PFSK-1 (cell line): Measurements from ENCODE around the gene ACOT7.

Experiments
- FOXP2 ChIP-seq: optimal IDR thresholded peaks from 2 replicates; pipeline ENCODE3; 2011; ENCODE audit warnings: borderline replicate concordance, control low read depth, inconsistent platforms; ENCODE audit not compliant: insufficient read depth; ENCODE audit errors: extremely low read length, extremely low read depth
- POLR2AphosphoS5 ChIP-seq: IDR thresholded peaks from 2 replicates; pipeline ENCODE4 v1.6.1; 2012; ENCODE audit warnings: low read depth, mild to moderate bottlenecking, control low read depth, low read length, moderate library complexity
- REST ChIP-seq, 2 experiments: IDR thresholded peaks; 2 replicates each; pipeline versions ENCODE4 v1.6.1 to v1.8.0; 2011 to 2012; ENCODE audit warnings: low read depth in 2 of 2, low read length in 2 of 2, control low read depth in 1 of 2, inconsistent platforms in 1 of 2, mild to moderate bottlenecking in 1 of 2, moderate library complexity in 1 of 2; ENCODE audit not compliant: insufficient read depth in 1 of 2
- SIN3A ChIP-seq: IDR thresholded peaks from 2 replicates; pipeline ENCODE4 v1.6.1; 2012; ENCODE audit warnings: mild to moderate bottlenecking, low read length, moderate library complexity, borderline replicate concordance; ENCODE audit not compliant: insufficient read depth
- TAF1 ChIP-seq: IDR thresholded peaks from 2 replicates; pipeline ENCODE4 v1.6.1; 2012; ENCODE audit warnings: low read length, control low read depth, borderline replicate concordance; ENCODE audit not compliant: insufficient read depth

Gene ACOT7

GRCh38 chr1:6251681-6252373, 141.7 kb downstream of the ACOT7 start:
- TF ChIP-seq REST (IDR thresholded peaks at IDR 0.05; ENCODE audit: insufficient read depth in 1 of 2, low read depth in 2 of 2, low read length in 2 of 2) (no peak), TAF1 (no peak), FOXP2 (no peak), POLR2AphosphoS5 (no peak), SIN3A (no peak)

- no peak for TF ChIP-seq SIN3A
- no peak for TF ChIP-seq FOXP2
- no peak for TF ChIP-seq TAF1
- no peak for TF ChIP-seq POLR2AphosphoS5
- TF ChIP-seq REST (IDR thresholded peaks at IDR 0.05; ENCODE audit: insufficient read depth in 1 of 2, low read depth in 2 of 2, low read length in 2 of 2) = no peak
Measured at GRCh38 chr1:6251233-6251632, 142.3 kb downstream of the ACOT7 start.

GRCh38 chr1:6249739-6250689, 143.6 kb downstream of the ACOT7 start:
- no peak for TF ChIP-seq TAF1
- TF ChIP-seq FOXP2 = no peak
- TF ChIP-seq SIN3A = no peak
- TF ChIP-seq REST (IDR thresholded peaks at IDR 0.05; ENCODE audit: insufficient read depth in 1 of 2, low read depth in 2 of 2, low read length in 2 of 2) = no peak
- no peak for TF ChIP-seq POLR2AphosphoS5

GRCh38 chr1:6248932-6249738, 144.4 kb downstream of the ACOT7 start:
- TF ChIP-seq POLR2AphosphoS5 (no peak), TAF1 (no peak), SIN3A (no peak), FOXP2 (no peak), REST (IDR thresholded peaks at IDR 0.05; ENCODE audit: insufficient read depth in 1 of 2, low read depth in 2 of 2, low read length in 2 of 2) (no peak)
